Brain microvascular endothelial cell (primary cell): ENCODE results near the gene APOE.

Experiments used
- DNase-seq: peaks from one replicate; pipeline ENCODE4 v3.0.0-alpha.2; 2020
- H3K27ac ChIP-seq: fragments of 250-450 bp; sonication (Bioruptor Pico); 2 replicates; pipeline ENCODE4 v1.5.1; 2020; ENCODE audit warnings: mild to moderate bottlenecking, moderate library complexity
- H3K27me3 ChIP-seq: fragments of 250-450 bp; sonication (Bioruptor Pico); replicated peaks from 2 replicates; pipeline ENCODE4 v1.5.1; 2020; ENCODE audit warnings: mild to moderate bottlenecking
- H3K36me3 ChIP-seq: fragments of 250-450 bp; sonication (Bioruptor Pico); replicated peaks from 2 replicates; pipeline ENCODE4 v1.5.1; 2020; ENCODE audit warnings: mild to moderate bottlenecking
- H3K4me3 ChIP-seq: 2 replicates; pipeline ENCODE4 v1.5.1; 2011; ENCODE audit warnings: low read depth, mild to moderate bottlenecking, control low read depth, low read length, moderate library complexity
- in situ Hi-C: cut with HindIII; loops from 2 replicates; pipeline ENCODE4 v1.10.0; 2017; ENCODE audit warnings: low sequenced_read_pairs, low pct_ligation_motif_present
- TF ChIP-seq, protein P1 (sequence below): IDR thresholded peaks from 2 replicates; pipeline ENCODE4 v1.5.1; 2011; ENCODE audit warnings: low read depth, mild to moderate bottlenecking, moderate library complexity, low read length, control low read depth, inconsistent platforms; ENCODE audit errors: missing control alignments

The APOE gene

DNA sequence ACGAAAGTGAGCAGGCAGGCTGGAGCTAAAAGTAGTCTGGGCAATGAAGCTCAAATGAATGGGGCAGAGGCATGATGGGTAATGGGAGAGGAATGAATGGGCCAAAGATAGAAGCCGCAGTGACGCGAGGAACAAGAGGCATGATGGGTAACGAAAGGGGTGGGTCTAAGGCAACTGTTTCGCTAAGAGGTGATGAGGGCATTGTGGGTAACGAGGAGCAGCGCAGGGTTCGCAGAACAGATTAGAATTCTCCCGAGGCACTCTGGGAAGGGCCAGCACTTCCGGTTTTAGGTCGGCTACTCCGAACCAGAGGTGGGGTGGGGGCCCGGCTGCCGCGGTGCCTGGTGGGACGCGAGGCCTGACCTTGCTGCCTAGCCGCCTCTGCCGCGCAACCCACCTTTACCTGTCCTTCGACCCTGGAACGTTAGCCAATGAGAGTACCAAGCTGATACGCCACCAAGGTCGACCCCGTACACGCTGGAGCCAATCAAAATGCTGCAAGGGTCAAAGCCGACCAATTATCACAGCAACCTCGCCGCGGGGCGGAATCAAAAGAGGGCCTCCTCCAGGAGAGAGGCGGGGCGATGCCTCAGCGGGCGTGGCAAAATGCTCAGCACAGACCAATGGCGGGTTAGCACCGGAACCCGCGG lies 15.1 kb upstream of the APOE start:
- TF ChIP-seq, protein P1, sequence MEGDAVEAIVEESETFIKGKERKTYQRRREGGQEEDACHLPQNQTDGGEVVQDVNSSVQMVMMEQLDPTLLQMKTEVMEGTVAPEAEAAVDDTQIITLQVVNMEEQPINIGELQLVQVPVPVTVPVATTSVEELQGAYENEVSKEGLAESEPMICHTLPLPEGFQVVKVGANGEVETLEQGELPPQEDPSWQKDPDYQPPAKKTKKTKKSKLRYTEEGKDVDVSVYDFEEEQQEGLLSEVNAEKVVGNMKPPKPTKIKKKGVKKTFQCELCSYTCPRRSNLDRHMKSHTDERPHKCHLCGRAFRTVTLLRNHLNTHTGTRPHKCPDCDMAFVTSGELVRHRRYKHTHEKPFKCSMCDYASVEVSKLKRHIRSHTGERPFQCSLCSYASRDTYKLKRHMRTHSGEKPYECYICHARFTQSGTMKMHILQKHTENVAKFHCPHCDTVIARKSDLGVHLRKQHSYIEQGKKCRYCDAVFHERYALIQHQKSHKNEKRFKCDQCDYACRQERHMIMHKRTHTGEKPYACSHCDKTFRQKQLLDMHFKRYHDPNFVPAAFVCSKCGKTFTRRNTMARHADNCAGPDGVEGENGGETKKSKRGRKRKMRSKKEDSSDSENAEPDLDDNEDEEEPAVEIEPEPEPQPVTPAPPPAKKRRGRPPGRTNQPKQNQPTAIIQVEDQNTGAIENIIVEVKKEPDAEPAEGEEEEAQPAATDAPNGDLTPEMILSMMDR: no peak
- no peaks in the 10 kb centered on the region for H3K27me3 ChIP-seq
- H3K4me3 ChIP-seq: peak overlapping the region; percentile 58
- peak overlapping the region; percentile 72 for H3K27ac ChIP-seq
- DNase-seq: peak; percentile 99
- in situ Hi-C loops: loop anchor here (10.0 kb wide), 1 partner anchor 64 kb away; the partner anchor contains the start of gene CLPTM1
- peaks cover 49% of the 10 kb centered on the region for H3K36me3 ChIP-seq

DNA sequence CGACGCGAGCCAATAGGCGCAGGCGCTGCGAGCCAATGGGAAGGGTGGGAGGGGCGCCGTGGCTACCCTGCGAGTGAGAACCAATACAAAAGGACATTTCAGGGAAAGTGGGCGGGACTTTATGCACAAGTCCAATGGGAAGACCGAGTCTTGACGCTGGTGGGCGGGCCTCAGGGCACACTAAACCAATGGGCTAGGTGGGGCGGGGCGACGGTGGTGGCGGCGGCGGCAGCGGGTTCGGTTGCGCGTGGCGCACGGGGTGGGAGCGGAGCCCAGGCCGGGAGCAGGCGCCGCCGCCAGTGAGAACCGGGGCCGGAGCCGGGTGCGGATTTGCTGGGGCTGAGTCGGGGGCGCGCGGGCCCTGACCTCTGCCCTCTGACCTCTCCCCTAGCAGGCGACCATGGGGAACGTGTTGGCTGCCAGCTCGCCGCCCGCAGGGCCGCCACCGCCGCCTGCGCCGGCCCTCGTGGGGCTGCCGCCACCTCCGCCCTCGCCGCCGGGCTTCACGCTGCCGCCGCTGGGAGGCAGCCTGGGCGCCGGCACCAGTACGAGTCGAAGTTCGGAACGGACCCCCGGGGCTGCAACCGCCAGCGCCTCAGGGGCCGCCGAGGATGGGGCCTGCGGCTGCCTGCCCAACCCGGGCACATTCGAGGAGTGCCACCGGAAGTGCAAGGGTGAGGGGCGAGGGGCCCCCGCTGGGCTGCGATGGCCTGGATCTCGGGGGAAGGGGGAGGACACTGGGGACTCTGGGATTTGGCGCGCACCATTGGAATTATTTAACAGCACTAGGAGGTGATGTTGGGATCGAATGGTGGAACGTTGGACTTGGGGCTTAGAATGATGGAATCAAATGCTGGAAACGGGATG lies 14.3 kb upstream of the APOE start, which contains the start of gene TOMM40:
Gene TOMM40, plus strand, starts transcription at position 239 of the 867 bp plus-strand sequence. Its CDS starts 162 bp downstream, at position 401.
- peaks cover 49% of the 10 kb centered on the region for H3K36me3 ChIP-seq
- TF ChIP-seq, protein P1: no peak
- H3K27me3 ChIP-seq: no peaks in the 10 kb centered on the region
- peak; percentile 100 for DNase-seq
- H3K4me3 ChIP-seq: peak within 1 kb of the TSS; percentile 82
- H3K27ac ChIP-seq: peak within 1 kb of the TSS; percentile 72
- in situ Hi-C loops: loop anchor here (10.0 kb wide), 1 partner anchor 64 kb away; the partner anchor contains the start of gene CLPTM1

DNA sequence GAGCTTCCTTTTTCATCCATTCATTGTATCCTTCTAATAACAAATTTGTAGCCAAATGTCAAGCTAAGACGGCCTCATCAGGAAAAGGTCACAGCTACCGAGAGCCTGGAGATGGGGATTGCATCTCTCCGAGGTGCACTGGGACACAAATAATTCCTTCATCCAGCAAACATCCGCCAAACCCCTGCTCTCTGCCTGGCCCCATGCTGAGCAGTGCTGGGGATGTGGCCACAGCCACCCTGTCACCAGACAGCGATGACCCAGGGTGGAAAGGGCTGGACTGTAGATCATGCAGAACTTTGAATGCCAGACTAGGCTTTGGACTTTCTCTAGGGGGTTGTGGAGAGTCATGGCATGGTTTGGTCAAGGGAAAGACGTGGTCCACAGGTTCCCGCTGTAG lies 12.7 kb upstream of the APOE start:
- Histone ChIP-seq H3K27ac (no peak overlapping the region), H3K4me3 (no peak overlapping the region), H3K27me3 (no peaks in the 10 kb centered on the region), H3K36me3 (peaks cover 50% of the 10 kb centered on the region)
- DNase-seq: no peak
- in situ Hi-C loops: loop anchor here (10.0 kb wide), 1 partner anchor 62 kb away; the partner anchor contains the start of gene CLPTM1
- TF ChIP-seq, protein P1: no peak

DNA sequence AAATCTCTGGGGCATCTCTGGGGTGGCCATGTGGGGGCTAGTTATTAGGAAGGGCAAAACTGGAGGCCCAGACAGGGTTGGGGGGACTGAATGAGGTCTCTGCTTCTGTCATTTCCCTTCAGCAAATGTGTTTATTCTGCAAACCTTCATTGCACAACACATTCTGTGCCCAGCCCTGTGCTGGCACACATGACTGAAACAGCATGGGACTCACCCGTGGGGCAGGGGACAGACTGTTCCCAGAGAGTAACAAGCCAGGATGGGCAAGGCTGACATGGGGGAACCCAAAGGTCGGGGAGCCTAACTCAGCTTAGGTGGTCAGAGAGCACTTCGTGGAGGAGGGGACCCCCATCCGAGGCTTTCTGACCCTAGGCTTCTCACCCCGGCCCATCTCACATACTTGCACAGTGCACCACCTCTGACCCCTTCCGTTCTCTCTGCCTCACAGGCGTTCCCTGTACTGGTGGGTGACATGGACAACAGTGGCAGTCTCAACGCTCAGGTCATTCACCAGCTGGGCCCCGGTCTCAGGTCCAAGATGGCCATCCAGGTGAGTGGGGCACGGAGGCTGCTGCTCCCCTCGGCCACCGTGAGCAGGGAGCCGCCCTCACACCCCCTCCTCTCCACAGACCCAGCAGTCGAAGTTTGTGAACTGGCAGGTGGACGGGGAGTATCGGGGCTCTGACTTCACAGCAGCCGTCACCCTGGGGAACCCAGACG lies 12.1 kb upstream of the APOE start:
- in situ Hi-C loops: loop anchor here (10.0 kb wide), 1 partner anchor 61 kb away; the partner anchor contains the start of gene CLPTM1
- DNase-seq: no peak
- H3K4me3 ChIP-seq: no peak overlapping the region
- no peaks in the 10 kb centered on the region for H3K27me3 ChIP-seq
- no peak overlapping the region for H3K27ac ChIP-seq
- H3K36me3 ChIP-seq: peaks cover 50% of the 10 kb centered on the region
- TF ChIP-seq, protein P1: no peak

DNA sequence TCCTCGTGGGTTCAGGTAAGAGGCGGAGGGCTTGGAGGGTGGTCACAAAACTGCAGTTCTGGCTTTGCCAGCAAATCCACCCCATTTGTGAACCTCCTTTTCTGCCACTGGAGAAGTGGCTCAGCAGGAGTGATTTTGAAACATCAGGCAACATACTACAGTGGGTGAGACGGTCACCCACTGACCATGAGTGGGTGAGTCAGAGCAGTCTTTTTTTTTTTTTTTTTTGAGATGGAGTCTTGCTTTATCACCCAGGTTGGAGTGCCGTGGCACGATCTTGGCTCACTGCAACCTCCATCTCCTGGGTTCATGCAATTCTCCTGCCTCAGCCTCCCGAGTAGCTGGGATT lies 11.6 kb upstream of the APOE start:
- in situ Hi-C loops: loop anchor here (10.0 kb wide), 1 partner anchor 61 kb away; the partner anchor contains the start of gene CLPTM1
- Histone ChIP-seq H3K4me3 (no peak overlapping the region), H3K27me3 (no peaks in the 10 kb centered on the region), H3K27ac (no peak overlapping the region), H3K36me3 (peaks cover 53% of the 10 kb centered on the region)
- TF ChIP-seq, protein P1: no peak
- no peak for DNase-seq
